Prostate gland (tissue), 2 donors: ENCODE data around the gene ESPNL. TPM values are rescaled to one million over a fixed set of nuclear protein-coding genes. Genes with fewer than 3 reads are reported as not detected.

ENCODE experiments used
- DNase-seq: peaks from one replicate; pipeline ENCODE4 v3.0.0-alpha.2; 2019; ENCODE audit warnings: low spot score
- H3K27ac ChIP-seq, 2 donors: fragments of 200-600 bp; sonication (generic); 2 replicates each; pipeline ENCODE4 v1.5.1; 2017 to 2019
- H3K27me3 ChIP-seq: fragments of 200-600 bp; sonication (generic); replicated peaks from 2 replicates; pipeline ENCODE4 v1.5.1; 2019; ENCODE audit not compliant: insufficient read depth
- H3K36me3 ChIP-seq, 2 donors: fragments of 200-600 bp; sonication (generic); 1 replicate in 1 of 2; 2 replicates in 1 of 2; pipeline versions ENCODE4 v1.5.1 to v1.8.1; 2017 to 2019
- H3K4me1 ChIP-seq: fragments of 200-600 bp; sonication (generic); replicated peaks from 2 replicates; pipeline ENCODE4 v1.5.1; 2019
- H3K4me3 ChIP-seq, 2 donors: fragments of 200-600 bp; sonication (generic); 2 replicates each; pipeline ENCODE4 v1.5.1; 2017 to 2019
- H3K9me3 ChIP-seq: fragments of 200-600 bp; sonication (generic); 2 replicates; pipeline ENCODE4 v1.5.1; 2017
- CTCF ChIP-seq, 4 experiments: fragments of 200-600 bp in 2 of 4; fragments of 450-650 bp in 2 of 4; sonication (generic) in 2 of 4; IDR thresholded peaks; 1 replicate in 3 of 4; 2 replicates in 1 of 4; pipeline ENCODE4 v1.5.1; 2016 to 2019; ENCODE audit warnings: antibody characterized with exemption in 4 of 4, mild to moderate bottlenecking in 2 of 4, moderate library complexity in 2 of 4
- POLR2A ChIP-seq: fragments of 450-650 bp; IDR thresholded peaks from one replicate; pipeline ENCODE4 v1.6.1; 2016; ENCODE audit warnings: antibody characterized with exemption, mild to moderate bottlenecking
- POLR2AphosphoS5 ChIP-seq: sonication (generic); formaldehyde crosslinking; IDR thresholded peaks from one replicate; pipeline ENCODE4 v1.6.1; 2017; ENCODE audit warnings: antibody characterized with exemption
- WGBS: methylation state at CpG from one replicate; pipeline ENCODE4 v1.1.5; 2018; 5-methylcytosine and 5-hydroxymethylcytosine counted together
- intact Hi-C: fragments of 100-400 bp; cut with DNase I; formaldehyde crosslinking; loops from one replicate; pipeline ENCODE4 v1.14.2; 2022
- total RNA-seq, 2 donors: library from RNA; depleted of rRNA; stranded (reverse); fragments of >200 nt; gene quantifications; one replicate each; pipeline ENCODE4 v1.1.0, GENCODE V29; 2016

Gene ESPNL
- total RNA-seq, 2 donors from 2014 or later = 0.68 to 3.9 TPM

- intact Hi-C loops = no loop called here
- no peak for DNase-seq
- H3K36me3 ChIP-seq = no peaks in the 10 kb centered on the region
Observed at GRCh38 chr2:238083919-238084318, 16.2 kb upstream of the ESPNL start.

GRCh38 chr2:238084761-238085160, 15.4 kb upstream of the ESPNL start:
- Histone ChIP-seq H3K9me3 (no peaks in the 10 kb centered on the region), H3K27me3 (no peaks in the 10 kb centered on the region), H3K4me3 (no peak overlapping the region), H3K36me3 (no peaks in the 10 kb centered on the region), H3K27ac (no peak overlapping the region), H3K4me1 (no peaks in the 10 kb centered on the region)
- DNase-seq = no peak
- WGBS = 90% methylated on average over 7 of the region's 7 CpGs
- TF ChIP-seq POLR2A = no peak
- no peak for TF ChIP-seq POLR2AphosphoS5
- intact Hi-C loops = no loop called here

More at GRCh38 chr2:238083919-238084318, 16.2 kb upstream of the ESPNL start:
- TF ChIP-seq CTCF (IDR thresholded peaks at IDR 0.05) = no peak
- no peak for TF ChIP-seq POLR2AphosphoS5
- TF ChIP-seq POLR2A = no peak
- Histone ChIP-seq H3K4me1 (no peaks in the 10 kb centered on the region), H3K9me3 (no peaks in the 10 kb centered on the region), H3K27ac (no peak overlapping the region), H3K4me3 (no peak overlapping the region), H3K27me3 (no peaks in the 10 kb centered on the region)
- 71% methylated on average over 5 of the region's 5 CpGs for WGBS

GRCh38 chr2:238085899-238086298, 14.2 kb upstream of the ESPNL start:
- 97% methylated on average over 3 of the region's 3 CpGs for WGBS
- Histone ChIP-seq H3K4me3 (no peak overlapping the region), H3K36me3 (no peaks in the 10 kb centered on the region), H3K9me3 (no peaks in the 10 kb centered on the region), H3K27me3 (no peaks in the 10 kb centered on the region), H3K4me1 (no peaks in the 10 kb centered on the region), H3K27ac (no peak overlapping the region)
- intact Hi-C loops = no loop called here
- no peak for DNase-seq
- no peak for TF ChIP-seq CTCF (IDR thresholded peaks at IDR 0.05)
- no peak for TF ChIP-seq POLR2A
- TF ChIP-seq POLR2AphosphoS5 = no peak

- Histone ChIP-seq H3K4me1 (no peaks in the 10 kb centered on the region), H3K36me3 (no peaks in the 10 kb centered on the region), H3K27ac (no peak overlapping the region), H3K4me3 (no peak overlapping the region), H3K27me3 (no peaks in the 10 kb centered on the region), H3K9me3 (no peaks in the 10 kb centered on the region)
- TF ChIP-seq POLR2AphosphoS5 = no peak
- no peak for TF ChIP-seq POLR2A
- TF ChIP-seq CTCF (IDR thresholded peaks at IDR 0.05) = no peak
- intact Hi-C loops = no loop called here
- DNase-seq = no peak
- 86% methylated on average over 2 of the region's 2 CpGs for WGBS
Observed at GRCh38 chr2:238087211-238087610, 12.9 kb upstream of the ESPNL start.

GRCh38 chr2:238090887-238091286, 9.3 kb upstream of the ESPNL start:
- 88% methylated on average over 4 of the region's 4 CpGs for WGBS
- H3K9me3 ChIP-seq = no peaks in the 10 kb centered on the region
- no peak for DNase-seq
- TF ChIP-seq POLR2A (no peak), POLR2AphosphoS5 (no peak), CTCF (IDR thresholded peaks at IDR 0.05) (no peak)
- H3K36me3 ChIP-seq = no peaks in the 10 kb centered on the region
- H3K4me1 ChIP-seq = no peaks in the 10 kb centered on the region
- H3K27me3 ChIP-seq = no peaks in the 10 kb centered on the region
- intact Hi-C loops = no loop called here
- H3K4me3 ChIP-seq = no peak overlapping the region
- no peak overlapping the region for H3K27ac ChIP-seq
